GM21717 (cell line): Measurements from ENCODE around the gene MOCOS.

ENCODE experiments used
- ATAC-seq: cut with Tn5 transposase; IDR thresholded peaks from one replicate; pipeline ENCODE4 v1.9.1; 2021; ENCODE audit warnings: mild to moderate bottlenecking, moderate library complexity; ENCODE audit not compliant: unreplicated experiment

The MOCOS gene

DNA sequence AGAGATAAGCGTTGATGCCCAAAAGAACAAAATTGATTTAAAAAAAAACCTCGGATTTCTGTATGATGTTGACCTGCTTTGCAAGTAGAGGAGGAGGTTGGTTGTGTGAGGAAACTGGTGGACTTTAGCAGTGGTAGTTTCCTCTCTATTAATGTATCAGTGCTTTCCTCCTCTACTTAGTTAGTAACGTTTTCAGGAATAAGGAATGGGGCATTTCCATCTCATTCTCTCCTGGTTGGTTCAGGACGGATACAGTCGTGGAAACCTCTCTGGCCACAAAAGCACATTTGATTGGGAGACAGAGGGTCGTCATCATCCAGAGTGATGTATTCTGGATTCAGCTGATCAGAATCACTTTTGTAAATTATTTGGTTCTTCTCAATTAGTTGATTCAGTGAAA, 111.7 kb downstream of the MOCOS start:
- ATAC-seq, result no peak

DNA sequence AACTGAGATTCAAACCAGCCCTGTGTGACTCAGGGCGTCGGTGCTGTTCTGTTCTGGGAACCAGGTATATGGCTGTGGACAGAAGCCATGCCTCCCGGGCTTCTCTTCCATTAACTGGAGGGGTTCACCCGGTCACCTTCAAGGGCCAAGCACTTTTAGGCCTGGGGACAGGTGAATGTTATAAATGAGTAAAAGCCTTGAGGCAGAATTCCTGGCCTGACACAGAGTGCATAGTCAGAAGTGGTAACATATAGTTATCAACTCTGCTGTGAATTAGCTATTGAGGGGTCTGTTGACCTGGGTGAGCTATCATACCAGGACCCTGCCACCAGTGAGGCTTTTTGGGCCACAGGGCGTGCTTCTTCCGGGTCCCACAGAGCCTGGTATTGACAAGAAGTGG, 112.9 kb downstream of the MOCOS start:
- ATAC-seq, result no peak

DNA sequence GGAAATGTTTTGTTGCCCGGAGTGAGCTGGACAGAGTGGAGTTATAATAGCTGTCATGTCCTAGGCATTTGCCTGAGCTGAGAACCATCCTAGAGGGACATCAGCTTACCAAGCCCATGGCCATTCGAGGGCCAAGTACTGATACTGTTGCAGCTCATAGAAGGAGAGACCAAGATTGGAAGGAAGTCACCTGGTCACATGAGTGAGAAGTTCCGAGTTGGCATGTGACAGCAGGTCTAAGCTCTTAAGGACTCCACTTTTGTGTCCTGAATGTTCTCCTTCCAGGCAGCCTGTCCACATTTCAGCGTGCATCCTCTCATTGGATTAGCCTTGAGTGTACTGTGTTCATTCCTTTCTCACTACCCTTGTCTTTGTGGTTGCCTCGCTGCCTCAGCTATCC, 114.6 kb downstream of the MOCOS start:
- no peak for ATAC-seq

DNA sequence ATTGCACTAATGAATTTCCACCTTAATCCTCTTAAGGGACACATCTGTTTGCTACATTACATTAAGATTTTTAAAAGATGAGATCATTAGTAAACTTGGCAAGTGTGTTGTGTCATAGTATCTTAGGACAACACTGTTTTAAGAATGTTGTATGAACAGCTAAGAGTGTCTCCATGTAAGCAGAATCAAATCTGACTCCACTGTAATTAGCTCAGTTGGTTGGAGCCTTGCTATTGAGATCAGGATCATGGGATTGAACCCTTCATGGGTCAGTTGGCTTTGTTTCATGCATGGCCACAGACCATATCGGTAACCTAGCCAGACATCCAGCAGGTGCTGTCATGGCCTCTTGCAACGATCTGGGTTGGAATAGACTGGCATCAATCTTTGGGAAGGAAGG, 115.4 kb downstream of the MOCOS start:
- no peak for ATAC-seq

DNA sequence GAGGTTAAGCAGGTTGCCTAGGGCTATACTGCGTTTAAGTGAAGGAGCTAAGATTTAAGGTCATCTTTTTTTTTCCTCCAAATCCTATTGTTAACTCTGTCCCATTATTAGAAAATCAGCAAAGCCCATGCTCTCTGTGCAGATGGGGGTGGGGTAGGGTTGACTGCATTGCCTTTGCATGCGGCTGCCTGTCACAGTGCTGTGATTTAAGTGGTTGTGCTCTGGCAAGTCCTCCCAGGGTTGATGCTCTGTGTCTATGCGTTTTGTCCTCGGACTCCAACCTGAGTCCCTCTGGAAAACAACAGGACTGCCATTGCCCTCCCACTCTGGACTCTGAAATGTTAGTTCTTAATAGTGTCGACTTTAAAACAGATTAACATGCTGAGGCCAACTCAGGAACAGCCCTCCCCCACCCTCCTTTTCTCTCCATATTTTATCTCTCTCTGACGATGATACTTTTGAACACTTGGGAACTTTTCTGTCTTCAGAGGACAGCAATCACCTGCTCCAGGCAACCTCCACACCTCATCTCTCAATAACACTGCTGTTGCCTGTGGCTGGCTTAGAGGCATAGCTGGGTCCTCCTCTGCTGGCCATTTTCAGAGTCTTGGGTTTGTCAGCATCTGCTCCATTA, 116.0 kb downstream of the MOCOS start:
- ATAC-seq, result no peak

DNA sequence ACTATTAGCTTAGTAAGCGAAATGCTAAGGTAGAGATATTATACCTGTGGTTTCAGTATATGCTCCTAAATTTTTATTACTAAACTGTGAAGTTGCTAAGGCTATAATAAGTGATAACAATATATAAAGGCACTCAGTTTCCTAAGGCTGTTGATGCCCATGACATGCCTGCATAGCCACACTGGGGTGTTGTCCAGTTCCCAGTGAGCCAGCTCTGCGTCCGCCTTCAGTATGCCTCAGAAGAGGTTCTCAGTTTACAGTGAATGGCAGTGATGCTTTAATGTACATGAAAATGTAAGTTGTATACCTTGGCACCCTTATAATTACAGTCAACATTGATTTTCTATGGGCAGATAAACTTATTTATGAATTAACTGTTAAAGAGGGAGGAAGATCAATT, 117.4 kb downstream of the MOCOS start:
- no peak for ATAC-seq

DNA sequence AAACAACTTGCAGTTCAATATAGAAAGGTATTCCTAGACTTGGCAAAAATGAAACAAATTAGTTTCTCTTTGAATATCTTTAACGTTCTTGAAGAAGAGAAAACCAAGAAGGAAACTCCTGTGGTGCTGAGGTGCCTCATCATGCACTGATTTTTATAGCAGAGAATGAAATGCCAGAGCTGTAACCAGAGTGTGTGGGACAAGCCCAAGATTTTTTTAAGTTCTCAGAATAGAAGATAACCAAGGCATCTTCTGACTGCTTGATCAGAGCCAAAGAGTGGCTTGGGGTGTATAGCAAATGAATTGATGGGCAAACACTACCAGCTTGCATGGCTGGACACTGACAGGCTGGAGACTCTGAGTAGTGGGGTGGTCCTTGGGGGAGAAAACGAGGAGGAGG, 118.1 kb downstream of the MOCOS start:
- ATAC-seq, result no peak

DNA sequence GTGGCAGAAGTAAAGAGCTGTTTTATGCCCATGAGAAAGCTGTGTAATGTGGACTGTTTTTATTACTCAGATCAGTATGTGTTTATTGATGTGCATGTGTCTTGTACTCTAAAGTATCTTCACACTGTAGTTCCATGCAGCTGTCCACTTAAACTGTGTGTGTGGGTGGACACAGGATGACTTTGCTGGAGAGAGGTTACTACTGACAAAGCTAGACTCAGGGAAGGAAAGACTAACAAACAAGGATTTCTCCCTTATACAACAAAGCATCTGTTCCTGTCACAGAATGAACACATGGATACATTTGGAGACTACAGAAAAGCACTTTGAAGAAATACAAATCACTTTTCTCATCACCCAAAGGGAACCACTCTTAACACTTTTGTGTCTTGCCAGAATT, 120.2 kb downstream of the MOCOS start:
- ATAC-seq, result no peak

DNA sequence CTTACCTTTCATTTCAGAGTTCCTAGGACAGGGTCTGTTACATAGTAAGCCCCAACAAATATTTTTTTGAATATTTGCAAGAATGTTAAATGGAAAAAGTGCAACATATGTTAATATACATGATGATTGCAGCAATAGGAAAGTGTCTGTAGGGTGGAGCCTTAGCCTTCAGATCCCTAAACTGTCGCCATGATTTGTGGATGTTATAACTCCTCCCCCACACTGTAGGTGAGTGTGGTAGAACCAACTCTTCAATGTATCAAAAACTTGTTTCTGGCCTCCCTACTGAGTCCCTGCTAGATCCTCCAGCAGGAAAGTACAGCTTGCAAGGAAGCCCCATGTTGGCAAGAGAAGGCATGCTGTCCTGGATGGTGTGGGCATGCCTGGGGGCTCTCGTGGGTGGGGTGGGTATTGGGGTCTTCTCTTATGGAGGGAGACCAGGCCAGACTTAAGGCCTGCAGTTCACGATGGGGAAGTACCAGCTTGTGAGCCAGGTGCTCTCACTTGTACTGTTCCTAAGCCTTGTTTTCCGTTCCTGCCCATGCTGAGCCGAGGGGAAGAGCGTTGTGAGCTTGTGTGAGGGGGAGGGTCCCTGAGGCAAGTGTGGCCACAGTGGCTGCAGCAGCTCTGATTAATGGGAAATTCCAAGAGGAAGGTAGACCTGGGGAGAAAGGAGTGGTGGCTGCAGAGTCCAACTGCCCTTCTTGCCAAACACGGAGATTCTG, 121.6 kb downstream of the MOCOS start:
- ATAC-seq, result no peak

DNA sequence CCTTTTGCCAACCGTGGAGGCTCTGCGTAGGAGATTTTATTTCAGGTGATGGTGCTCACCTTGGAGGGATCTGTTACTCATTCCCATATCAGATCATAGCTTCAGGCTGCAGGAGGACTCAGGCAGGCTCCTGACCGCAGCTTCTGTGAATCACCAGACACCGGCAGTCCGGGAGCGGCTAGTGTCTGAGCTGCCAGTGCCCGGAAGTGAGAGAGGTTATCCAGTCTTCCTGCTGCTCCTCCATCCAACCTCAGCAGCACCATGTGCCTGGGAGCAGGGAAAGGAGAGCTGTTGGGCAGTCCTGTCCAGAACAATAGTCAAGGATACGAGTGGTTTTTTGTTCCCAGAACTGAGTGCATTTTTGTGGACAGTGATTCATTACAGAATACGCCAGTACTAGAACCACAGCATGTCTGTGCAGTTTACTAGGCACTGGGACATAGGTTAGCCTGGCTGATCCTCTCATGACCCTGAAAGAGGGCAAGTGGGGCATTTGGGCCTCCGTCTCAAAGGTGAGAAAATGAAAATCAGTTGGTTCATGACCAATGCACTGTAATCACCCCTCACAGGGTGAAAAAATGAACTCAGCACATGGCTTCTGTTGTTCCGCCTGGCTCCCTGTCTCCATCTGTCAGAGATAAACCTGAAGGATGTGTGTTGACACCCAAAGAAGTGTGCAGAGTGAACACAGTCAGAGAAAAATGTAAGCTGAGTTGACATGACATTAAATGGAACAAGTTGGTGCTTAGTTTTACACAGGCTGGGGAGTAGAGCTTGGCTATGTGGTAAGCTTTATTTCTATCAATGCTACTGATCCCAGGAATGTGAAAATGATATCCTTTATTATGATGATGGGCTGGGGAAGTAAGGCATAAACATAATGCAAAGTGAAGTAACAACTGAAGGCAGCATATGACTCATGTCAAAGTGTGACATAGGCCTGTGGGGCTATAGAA, 122.4 kb downstream of the MOCOS start:
- ATAC-seq, result no peak

DNA sequence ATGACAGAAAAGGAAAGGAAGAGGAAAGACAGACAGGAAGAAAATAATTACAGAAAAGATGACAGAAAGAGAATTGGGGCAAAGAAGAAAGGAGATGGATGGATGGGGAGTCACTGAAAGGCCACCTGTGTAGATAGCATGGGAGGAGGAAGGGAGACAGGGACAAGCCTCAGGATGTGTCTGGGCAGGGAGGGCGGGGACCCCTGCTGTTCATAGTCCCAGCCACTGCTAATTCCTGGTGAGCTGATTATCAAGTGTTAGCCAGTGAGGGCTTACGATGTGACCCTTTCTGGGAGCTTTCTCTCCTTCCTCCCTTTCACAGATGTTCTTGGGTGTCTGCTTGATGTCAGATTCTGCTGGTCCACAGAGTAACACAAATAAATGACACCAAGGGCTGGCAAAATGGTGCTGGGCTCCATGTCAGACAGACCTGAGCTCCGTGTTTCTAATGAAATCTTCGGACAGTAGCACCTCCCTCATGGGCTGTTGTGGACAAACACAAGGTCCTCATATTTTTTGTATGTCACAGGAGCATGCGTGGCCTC, 123.8 kb downstream of the MOCOS start:
- ATAC-seq, result no peak

DNA sequence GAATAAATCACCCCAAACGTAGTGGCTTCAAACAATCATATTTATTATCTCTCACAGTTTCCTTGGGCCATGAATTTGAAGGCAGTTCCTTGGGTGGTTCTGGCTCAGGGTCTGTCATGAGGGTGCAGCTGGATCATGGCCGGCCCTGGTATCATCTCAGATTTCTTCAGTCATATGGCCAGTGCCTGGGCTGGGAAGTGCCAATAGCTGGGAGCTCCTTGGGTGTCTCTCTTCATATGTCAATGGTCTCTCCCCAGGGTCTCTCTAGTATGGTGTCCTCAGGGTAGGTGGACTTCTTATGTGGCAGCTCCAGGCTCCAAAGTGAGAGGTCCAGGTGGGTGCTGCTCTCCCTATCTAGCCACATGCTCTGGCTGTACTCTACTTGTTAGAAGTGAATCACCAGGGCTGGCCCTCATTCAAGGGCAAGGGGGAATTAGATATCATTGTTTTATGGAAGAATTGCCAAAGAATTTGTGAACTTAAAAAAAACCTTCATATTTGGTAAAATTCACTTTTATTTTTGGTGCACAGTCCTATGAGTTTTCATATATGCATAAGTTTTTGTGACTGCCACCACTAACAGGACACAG, 125.6 kb downstream of the MOCOS start:
- ATAC-seq, result no peak

DNA sequence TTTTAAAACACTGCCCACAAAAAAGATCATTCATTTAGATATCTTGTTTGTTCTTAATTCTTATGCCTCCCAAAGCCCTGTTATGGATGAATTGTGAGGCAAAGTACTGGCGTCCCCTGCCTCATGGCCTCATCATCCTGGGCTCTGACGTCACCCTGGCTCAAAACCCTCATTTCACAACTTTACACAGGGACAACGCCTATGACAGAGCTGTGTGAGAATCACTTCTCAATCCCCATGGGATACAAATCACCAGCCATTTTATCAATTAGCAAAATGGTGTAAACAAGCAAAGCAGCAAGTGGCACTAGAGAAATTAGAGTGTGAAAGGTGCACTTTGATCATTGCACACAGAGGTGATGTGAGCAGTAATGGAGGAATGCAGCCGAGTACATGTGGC, 126.8 kb downstream of the MOCOS start:
- ATAC-seq, result no peak

DNA sequence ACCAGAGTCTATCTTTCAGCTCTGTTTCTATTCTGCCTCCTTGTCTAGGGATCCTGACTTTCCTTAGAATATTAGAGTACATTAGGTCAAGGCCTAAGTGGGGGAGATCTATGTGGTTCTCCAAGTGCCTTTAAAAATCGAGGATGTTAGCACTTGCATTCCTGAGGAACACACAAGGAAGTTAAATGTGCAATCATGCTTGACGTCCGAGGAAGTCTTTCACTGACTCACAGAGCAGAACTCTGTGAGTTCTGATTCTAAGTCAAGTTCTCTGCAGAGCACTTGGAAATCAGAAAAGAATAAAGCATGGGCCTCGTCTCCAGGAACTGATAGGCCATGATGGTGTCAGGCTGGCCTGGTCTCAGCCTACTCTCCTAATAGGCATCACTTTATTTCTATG, 127.5 kb downstream of the MOCOS start:
- no peak for ATAC-seq

DNA sequence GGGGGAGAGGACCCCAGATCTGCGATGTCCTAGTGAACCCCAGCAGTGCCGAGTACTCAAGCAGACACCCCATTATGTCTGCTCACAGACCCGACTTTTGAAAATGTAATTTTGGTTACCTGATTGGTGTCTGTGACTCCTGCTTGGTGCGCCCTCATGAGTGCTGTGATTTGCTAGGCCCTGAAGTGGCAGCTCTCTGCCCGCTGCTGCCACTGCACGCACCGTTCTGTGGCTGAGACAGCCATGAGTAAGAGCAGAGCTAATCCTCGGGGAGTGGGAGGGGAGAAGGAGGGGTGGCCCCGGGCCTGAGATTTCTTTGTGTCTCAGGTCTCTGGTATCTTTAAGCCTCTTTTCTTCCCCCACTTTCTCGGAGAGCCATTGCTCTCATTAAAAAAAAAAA, 128.4 kb downstream of the MOCOS start:
- ATAC-seq, result no peak

DNA sequence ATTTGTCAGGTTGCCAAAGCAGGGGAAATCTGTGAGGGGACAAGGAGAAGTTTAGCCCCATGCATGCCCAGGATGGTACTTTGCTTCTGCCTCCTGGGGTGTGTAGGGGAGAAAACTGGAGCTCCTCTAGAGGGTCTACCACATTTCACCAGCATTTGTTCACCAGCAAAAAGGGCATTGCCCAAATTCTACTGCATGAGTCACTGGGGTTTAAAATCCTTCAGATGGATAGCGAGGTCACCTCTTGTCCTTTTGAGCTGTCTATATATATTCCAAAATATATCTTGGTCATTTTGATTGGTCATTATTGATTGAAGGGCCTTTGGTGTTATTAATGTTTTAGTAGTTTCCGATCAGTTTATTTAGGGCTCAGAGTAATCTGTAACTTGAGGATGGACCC, 128.9 kb downstream of the MOCOS start:
- no peak for ATAC-seq
